Measurements from ENCODE around the gene AKT1. TPM values are rescaled to one million over a fixed set of nuclear protein-coding genes. Genes with fewer than 3 reads are reported as not detected.

AKT1 gene
- total RNA-seq, 1 donor from 2014 or later: 147 TPM

- Mint-ChIP-seq H3K4me3 (ENCODE audit: low read depth) (peak overlapping the region; percentile 72), H3K4me1 (ENCODE audit: low read depth) (peaks cover 39% of the 10 kb centered on the region), H3K27me3 (peaks cover 12% of the 10 kb centered on the region), H3K27ac (peak overlapping the region; percentile 94), H3K36me3 (ENCODE audit: insufficient read depth) (no peaks in the 10 kb centered on the region), H3K9me3 (ENCODE audit: low read depth) (no peaks in the 10 kb centered on the region)
- no peak for DNase-seq (ENCODE audit: low spot score, unreplicated experiment)
- TF ChIP-seq, protein P1, sequence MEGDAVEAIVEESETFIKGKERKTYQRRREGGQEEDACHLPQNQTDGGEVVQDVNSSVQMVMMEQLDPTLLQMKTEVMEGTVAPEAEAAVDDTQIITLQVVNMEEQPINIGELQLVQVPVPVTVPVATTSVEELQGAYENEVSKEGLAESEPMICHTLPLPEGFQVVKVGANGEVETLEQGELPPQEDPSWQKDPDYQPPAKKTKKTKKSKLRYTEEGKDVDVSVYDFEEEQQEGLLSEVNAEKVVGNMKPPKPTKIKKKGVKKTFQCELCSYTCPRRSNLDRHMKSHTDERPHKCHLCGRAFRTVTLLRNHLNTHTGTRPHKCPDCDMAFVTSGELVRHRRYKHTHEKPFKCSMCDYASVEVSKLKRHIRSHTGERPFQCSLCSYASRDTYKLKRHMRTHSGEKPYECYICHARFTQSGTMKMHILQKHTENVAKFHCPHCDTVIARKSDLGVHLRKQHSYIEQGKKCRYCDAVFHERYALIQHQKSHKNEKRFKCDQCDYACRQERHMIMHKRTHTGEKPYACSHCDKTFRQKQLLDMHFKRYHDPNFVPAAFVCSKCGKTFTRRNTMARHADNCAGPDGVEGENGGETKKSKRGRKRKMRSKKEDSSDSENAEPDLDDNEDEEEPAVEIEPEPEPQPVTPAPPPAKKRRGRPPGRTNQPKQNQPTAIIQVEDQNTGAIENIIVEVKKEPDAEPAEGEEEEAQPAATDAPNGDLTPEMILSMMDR (IDR thresholded peaks at IDR 0.05; ENCODE audit: unreplicated experiment): no peak
Measured at GRCh38 chr14:104796687-104797081, 1.1 kb upstream of the AKT1 start.

DNA sequence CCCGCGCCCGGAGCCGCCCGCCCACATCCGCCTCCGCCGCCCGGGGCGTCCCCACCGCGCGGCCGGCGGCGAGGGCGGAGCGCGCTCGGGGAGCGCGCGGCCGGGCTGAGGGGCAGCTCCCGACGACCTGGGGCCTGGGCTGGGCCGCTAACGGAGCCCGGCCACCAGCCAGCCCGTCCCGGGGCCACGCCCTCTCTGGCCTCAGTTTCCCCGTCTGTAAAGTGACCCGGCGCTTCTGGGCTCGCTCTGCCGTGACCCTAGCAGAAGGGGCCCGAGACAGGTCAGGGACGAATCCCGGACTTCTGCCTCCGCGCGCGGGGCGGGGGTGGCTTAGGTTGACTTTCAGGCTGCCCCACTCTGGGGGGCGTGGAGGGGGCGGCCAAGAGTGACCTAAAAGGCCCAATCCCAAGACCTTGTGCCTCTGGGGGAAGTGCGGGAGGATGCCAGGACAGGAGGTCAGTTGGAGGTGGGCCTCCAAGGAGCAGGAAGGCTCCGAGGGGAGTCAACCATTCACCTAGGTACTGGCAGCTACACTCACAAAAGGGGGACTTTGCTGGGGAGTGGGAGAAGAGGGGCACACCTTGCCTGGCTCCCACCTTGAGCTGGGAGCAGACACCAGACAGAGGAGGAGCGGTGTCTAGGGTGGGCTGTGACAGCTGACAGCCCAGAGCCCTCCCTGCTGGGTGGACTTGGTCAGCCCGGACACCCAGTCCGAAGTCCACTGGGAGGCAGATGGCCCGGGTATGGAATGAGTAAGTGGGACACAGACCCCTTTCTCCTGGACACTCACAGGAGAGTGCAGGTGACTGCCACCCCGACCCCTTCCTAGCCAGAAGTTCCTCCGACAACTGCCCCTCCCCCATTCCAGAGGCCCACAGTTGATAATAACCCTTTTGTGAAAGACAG lies 486 bp upstream of the AKT1 start:
- peak overlapping the region; percentile 94 for H3K27ac Mint-ChIP-seq
- no peaks in the 10 kb centered on the region for H3K9me3 Mint-ChIP-seq (ENCODE audit: low read depth)
- peaks cover 36% of the 10 kb centered on the region for H3K4me1 Mint-ChIP-seq (ENCODE audit: low read depth)
- no peak for DNase-seq (ENCODE audit: low spot score, unreplicated experiment)
- TF ChIP-seq, protein P1 (IDR thresholded peaks at IDR 0.05; ENCODE audit: unreplicated experiment): no peak
- peaks cover 12% of the 10 kb centered on the region for H3K27me3 Mint-ChIP-seq
- H3K4me3 Mint-ChIP-seq (ENCODE audit: low read depth): peak overlapping the region; percentile 72
- no peaks in the 10 kb centered on the region for H3K36me3 Mint-ChIP-seq (ENCODE audit: insufficient read depth)

DNA sequence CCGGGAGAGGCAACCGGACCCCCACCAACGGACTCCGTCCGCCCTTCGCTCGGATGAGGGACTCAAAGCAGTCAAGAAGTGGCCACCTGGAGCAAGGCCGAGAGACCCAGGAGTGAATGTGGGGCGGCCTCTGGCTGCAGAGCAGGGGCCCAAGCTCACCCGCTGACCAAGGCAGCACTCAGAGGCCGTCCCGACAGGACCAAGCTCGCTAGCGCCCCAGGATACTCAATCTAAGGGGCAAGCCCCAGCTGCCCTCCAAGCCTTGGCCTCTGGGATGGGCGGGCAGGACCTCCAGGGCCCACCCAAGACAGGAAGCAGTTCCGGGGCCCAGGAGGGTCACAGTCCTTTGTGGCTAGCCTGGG lies 936 bp downstream of the AKT1 start:
- TF ChIP-seq, protein P1 (IDR thresholded peaks at IDR 0.05; ENCODE audit: unreplicated experiment): no peak
- Mint-ChIP-seq H3K4me3 (ENCODE audit: low read depth) (peak overlapping the region; percentile 82), H3K36me3 (ENCODE audit: insufficient read depth) (no peaks in the 10 kb centered on the region), H3K27ac (peak overlapping the region; percentile 92), H3K9me3 (ENCODE audit: low read depth) (no peaks in the 10 kb centered on the region), H3K27me3 (peaks cover 12% of the 10 kb centered on the region), H3K4me1 (ENCODE audit: low read depth) (peaks cover 33% of the 10 kb centered on the region)
- no peak for DNase-seq (ENCODE audit: low spot score, unreplicated experiment)

DNA sequence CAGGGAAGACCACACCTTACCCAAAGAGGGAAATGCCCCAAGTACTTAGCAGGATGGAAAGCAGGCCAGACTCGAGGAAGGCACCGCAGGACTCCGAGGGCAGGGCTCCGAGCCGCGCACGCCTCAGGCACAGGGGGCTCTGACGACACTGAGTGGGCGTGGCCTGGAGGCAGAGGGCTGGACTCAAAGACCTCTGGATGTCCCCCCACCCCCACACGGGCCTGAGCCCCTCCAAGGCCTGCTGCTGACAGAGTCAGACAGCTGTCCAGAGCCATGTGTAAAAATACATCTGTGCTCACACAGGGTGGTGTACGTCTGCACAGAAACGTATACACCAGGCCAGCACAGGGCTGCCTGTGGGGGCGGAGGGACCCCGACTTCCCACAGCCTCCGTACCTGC lies 1.4 kb downstream of the AKT1 start:
- peaks cover 28% of the 10 kb centered on the region for H3K4me1 Mint-ChIP-seq (ENCODE audit: low read depth)
- TF ChIP-seq, protein P1 (IDR thresholded peaks at IDR 0.05; ENCODE audit: unreplicated experiment): no peak
- no peaks in the 10 kb centered on the region for H3K9me3 Mint-ChIP-seq (ENCODE audit: low read depth)
- DNase-seq (ENCODE audit: low spot score, unreplicated experiment): peak; percentile 34
- H3K27me3 Mint-ChIP-seq: peaks cover 8% of the 10 kb centered on the region
- H3K36me3 Mint-ChIP-seq (ENCODE audit: insufficient read depth): no peaks in the 10 kb centered on the region
- peak overlapping the region; percentile 92 for H3K27ac Mint-ChIP-seq
- H3K4me3 Mint-ChIP-seq (ENCODE audit: low read depth): peak overlapping the region; percentile 82

DNA sequence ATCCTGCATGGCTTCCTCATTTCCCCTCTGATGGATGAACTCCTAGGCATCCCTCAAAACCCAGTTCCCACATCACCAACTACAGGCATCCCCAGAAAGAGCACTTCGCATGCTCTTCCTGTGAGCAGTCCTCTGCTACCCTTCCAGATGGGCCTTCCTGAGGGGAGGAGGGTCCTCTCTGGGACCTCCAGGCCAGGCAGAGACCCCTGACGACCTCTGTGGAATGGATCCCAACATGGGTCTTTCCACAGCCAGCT lies 1.9 kb downstream of the AKT1 start:
- DNase-seq (ENCODE audit: low spot score, unreplicated experiment): no peak
- H3K27ac Mint-ChIP-seq: peak overlapping the region; percentile 56
- H3K36me3 Mint-ChIP-seq (ENCODE audit: insufficient read depth): no peaks in the 10 kb centered on the region
- H3K4me3 Mint-ChIP-seq (ENCODE audit: low read depth): peak overlapping the region; percentile 82
- H3K4me1 Mint-ChIP-seq (ENCODE audit: low read depth): peaks cover 25% of the 10 kb centered on the region
- no peaks in the 10 kb centered on the region for H3K9me3 Mint-ChIP-seq (ENCODE audit: low read depth)
- TF ChIP-seq, protein P1 (IDR thresholded peaks at IDR 0.05; ENCODE audit: unreplicated experiment): no peak
- H3K27me3 Mint-ChIP-seq: peaks cover 3% of the 10 kb centered on the region
